Subcutaneous adipose tissue (tissue), 4 donors: Measurements from ENCODE around the gene CHCHD10. TPM values are rescaled to one million over a fixed set of nuclear protein-coding genes. Genes with fewer than 3 reads are reported as not detected.

Experiments
- total RNA-seq, 4 donors: library from RNA; depleted of rRNA; stranded (reverse); fragments of >200 nt; gene quantifications; one replicate each; pipeline ENCODE4 v1.1.0, GENCODE V29; 2016
- TF ChIP-seq, protein P1 (sequence below): fragments of 450-650 bp; IDR thresholded peaks from one replicate; pipeline ENCODE4 v1.5.1; 2016; ENCODE audit warnings: low read depth, mild to moderate bottlenecking, control low read depth, antibody characterized with exemption, moderate library complexity

Gene CHCHD10
- total RNA-seq, 4 donors from 2014 or later = 9.3 to 84.6 (median 26.6) TPM

DNA sequence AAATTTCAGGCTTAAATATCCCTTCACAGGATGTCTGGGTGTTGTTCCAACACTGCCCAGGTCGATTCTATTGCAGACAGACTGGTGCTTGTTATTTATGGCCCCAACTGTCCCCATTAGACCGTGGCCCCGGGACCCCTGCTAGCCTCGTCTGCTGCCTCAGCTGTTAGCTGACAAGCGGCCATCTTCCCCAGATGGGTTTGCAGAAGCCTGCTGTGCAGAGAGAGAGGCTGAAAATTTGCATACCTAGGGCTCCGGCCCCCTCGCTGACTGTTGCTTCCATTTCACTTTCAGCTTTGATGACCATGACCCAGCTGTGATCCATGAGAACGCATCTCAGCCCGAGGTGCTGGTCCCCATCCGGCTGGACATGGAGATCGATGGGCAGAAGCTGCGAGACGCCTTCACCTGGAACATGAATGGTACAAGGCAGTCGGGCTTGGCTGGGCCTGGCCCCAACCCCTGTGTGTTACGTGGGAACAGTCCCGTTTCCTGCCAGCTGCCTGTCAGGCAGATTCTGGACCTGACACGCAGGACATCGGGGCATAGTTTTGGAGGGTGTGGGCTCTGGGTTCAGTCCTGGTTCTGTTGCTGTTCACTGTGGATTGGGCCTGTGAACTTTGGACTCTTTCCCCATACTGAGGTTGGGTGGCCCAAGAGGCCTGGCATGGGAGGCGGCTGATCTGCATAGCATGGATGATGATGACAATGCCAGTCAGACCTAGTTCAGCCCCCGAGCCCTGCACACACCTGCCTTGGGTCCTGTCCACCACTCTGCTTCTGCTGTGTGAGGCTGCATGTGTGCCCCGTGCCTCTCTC is 35.4 kb upstream of the CHCHD10 start:
- TF ChIP-seq, protein P1, sequence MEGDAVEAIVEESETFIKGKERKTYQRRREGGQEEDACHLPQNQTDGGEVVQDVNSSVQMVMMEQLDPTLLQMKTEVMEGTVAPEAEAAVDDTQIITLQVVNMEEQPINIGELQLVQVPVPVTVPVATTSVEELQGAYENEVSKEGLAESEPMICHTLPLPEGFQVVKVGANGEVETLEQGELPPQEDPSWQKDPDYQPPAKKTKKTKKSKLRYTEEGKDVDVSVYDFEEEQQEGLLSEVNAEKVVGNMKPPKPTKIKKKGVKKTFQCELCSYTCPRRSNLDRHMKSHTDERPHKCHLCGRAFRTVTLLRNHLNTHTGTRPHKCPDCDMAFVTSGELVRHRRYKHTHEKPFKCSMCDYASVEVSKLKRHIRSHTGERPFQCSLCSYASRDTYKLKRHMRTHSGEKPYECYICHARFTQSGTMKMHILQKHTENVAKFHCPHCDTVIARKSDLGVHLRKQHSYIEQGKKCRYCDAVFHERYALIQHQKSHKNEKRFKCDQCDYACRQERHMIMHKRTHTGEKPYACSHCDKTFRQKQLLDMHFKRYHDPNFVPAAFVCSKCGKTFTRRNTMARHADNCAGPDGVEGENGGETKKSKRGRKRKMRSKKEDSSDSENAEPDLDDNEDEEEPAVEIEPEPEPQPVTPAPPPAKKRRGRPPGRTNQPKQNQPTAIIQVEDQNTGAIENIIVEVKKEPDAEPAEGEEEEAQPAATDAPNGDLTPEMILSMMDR = no peak

DNA sequence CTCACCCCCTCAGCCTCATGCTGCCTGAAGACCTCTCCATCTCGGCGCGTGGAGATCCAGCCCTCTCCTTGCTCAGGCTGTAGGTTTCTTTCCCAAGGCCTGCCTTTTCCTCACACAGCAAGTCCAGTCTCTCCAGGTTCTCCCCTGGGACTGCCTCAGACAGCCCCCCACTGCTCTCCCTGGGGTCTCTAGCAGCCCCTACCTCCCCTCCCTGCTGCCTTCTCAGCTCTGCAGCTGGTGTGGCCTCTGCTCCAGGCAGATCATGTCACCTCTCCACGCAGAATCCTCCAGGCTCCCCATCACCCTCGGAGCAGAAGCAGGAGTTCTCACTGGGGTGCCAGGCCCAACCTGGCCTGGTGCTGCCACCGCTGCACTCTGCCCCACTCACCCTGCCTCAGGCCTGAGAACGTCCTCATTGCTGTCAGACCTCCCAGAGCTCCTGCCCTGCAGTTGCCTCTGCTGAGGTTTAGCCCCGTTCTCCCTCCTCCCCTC is 34.2 kb upstream of the CHCHD10 start:
- TF ChIP-seq, protein P1 = no peak

DNA sequence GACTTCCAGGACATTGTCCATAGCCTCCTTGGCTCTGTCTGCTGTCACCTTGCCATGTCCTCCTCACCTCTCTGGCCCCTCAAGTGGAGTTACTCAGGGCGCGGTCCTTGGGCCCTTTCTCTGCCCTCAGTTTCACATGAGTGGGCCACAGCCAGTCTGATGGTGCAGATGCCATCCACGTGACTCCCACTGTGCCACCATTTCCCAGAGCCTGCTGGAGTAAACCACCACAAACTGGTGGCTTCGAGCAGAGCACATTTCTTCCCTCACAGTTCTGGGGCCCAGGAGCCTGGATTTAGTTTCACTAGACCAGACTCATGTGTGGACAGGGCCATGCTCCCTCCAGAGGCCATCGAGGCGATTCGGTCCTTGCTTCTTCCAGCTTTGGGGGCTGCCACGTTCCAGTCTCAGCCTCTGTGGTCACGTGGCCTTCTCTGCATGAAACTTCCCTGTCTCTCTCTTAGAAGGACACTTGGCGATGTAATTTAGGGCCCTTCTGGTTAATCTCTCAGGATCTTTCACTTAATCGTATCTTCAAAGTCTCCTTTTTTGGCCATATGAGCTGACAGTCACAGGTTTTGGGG is 33.6 kb upstream of the CHCHD10 start:
- TF ChIP-seq, protein P1 = no peak

DNA sequence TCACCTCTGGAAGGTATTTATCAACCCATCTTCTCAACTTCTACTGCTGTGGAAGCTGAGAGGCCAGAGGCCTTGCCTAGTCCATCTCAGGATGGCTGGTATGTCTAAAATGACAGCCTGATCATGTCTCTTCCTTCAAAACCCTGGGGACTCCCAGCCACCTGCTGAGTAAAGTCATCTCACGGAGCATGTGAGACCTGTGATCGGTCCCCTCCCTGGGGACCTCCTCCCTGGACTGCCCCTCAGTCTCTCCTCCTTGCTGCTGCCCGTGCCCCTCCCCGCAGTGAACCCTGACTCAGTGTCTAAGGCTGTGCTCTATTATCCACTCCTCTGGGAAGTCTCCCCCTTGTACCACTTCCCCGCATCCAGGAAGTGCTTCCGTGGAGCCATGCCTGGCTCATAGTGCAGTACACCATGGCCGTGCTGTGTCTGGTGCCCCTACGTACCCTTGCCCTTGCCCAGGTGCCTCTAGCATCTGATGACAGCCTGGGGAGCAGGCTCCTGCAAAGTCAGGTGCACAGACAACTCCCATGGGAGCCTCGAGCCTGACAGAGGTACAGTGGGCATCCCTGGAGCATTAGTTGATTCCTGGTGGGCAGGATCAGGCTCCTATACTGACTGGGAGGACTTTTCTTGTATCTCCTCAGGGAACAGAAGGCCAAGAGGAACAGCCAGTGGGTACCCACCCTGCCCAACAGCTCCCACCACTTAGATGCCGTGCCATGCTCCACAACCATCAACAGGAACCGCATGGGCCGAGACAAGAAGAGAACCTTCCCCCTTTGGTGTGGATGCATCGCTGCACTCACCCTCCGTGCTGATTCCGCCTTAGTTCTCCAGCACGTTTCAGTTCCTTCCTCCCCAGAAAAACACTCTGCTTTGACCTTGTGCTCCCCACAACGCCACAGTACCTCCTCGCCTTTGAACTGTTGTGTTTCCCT is 32.8 kb upstream of the CHCHD10 start:
- TF ChIP-seq, protein P1 = no peak

DNA sequence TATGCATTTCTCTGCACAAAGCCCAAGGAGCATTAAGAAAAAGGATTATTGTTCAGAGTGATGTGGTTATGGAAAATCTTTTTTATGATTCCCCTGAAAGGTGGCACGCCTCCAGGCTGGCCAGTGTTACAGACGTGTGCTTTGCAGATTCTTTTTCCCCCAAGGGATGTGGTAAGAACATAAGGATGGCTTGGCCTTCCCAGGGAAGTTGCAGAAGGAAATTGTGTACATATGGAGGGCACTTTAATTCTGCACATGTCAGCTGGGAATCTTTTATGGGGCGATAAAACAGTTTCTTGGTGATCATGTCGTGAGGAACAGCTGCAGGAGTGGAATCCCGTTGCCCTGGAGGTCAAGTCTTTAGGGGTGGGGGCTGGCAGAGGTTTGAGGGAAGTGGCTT is 28.7 kb upstream of the CHCHD10 start:
- TF ChIP-seq, protein P1 = no peak

DNA sequence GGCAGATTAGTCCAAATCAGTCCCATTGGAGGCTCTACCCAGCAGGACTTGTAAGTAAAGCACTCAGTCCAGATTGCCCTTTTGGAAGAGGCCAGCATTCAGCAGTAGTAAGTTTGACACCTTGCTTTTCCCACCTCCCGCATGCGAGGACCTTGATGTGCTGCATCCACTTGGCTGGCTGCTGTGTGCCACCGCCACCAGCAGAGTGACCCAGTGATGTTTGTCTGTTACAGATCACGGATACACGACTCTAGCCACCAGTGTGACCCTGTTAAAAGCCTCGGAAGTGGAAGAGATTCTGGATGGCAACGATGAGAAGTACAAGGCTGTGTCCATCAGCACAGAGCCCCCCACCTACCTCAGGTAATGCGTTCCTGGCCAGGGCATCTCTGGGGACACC is 25.6 kb upstream of the CHCHD10 start:
- TF ChIP-seq, protein P1 = no peak
